K562 (cell line): ENCODE measurements around the gene LTA. TPM values are rescaled to one million over a fixed set of nuclear protein-coding genes. Genes with fewer than 3 reads are reported as not detected.

Experiments used
- CBFA2T2 ChIP-seq: fragments of 450-650 bp; conservative IDR thresholded peaks from 2 replicates; pipeline ENCODE4 v1.6.1; 2017; ENCODE audit warnings: mild to moderate bottlenecking
- COPS2 ChIP-seq: fragments of 450-650 bp; conservative IDR thresholded peaks from 2 replicates; pipeline ENCODE4 v1.6.1; 2016; ENCODE audit warnings: mild to moderate bottlenecking, moderate library complexity
- CTBP1 ChIP-seq: fragments of 450-650 bp; IDR thresholded peaks from 2 replicates; pipeline ENCODE4 v1.6.1; 2016; ENCODE audit warnings: borderline replicate concordance
- HDGF ChIP-seq: fragments of 450-650 bp; IDR thresholded peaks from 2 replicates; pipeline ENCODE4 v1.6.1; 2016
- KDM1A ChIP-seq, 2 experiments: fragments of 450-650 bp; IDR thresholded peaks; 2 replicates each; pipeline ENCODE4 v1.6.1; 2016; ENCODE audit warnings: mild to moderate bottlenecking in 2 of 2
- KDM2B ChIP-seq: fragments of 250-450 bp; sonication (Bioruptor Pico); IDR thresholded peaks from 2 replicates; pipeline ENCODE4 v1.8.0; 2021; ENCODE audit warnings: mild to moderate bottlenecking, moderate library complexity
- LEF1 ChIP-seq: fragments of 450-650 bp; IDR thresholded peaks from 2 replicates; pipeline ENCODE4 v1.6.1; 2016; ENCODE audit warnings: mild to moderate bottlenecking
- POLR2H ChIP-seq: IDR thresholded peaks from 2 replicates; pipeline ENCODE4 v1.6.1; 2016; ENCODE audit warnings: missing genetic modification characterization, low read depth, mild to moderate bottlenecking, control low read depth, missing compliant biosample characterization, moderate library complexity
- RBM25 ChIP-seq: fragments of 200-400 bp; formaldehyde crosslinking; IDR thresholded peaks from 2 replicates; pipeline ENCODE4 v1.6.1; 2018; ENCODE audit warnings: low read length, low read depth, moderate library complexity; ENCODE audit not compliant: severe bottlenecking
- SLC30A9 ChIP-seq: fragments of 250-450 bp; sonication (Bioruptor Pico); IDR thresholded peaks from 2 replicates; pipeline ENCODE4 v1.8.0; 2022; ENCODE audit warnings: mild to moderate bottlenecking, moderate library complexity
- STAT5B ChIP-seq: fragments of 250-450 bp; sonication (Bioruptor Pico); IDR thresholded peaks from 2 replicates; pipeline ENCODE4 v1.8.0; 2021; ENCODE audit warnings: mild to moderate bottlenecking, inconsistent platforms
- TRIM24 ChIP-seq, 2 experiments: fragments of 450-650 bp; IDR thresholded peaks; 2 replicates each; pipeline ENCODE4 v1.6.1; 2016
- ZBTB11 ChIP-seq, 3 experiments: fragments of 200-800 bp in 1 of 3; fragments of 250-450 bp in 1 of 3; fragments of 450-650 bp in 1 of 3; sonication (Bioruptor Pico) in 1 of 3; sonication (Bioruptor generic) in 1 of 3; formaldehyde crosslinking in 1 of 3; IDR thresholded peaks; 2 replicates each; pipeline versions ENCODE4 v1.6.1 to v1.8.0; 2016 to 2022; ENCODE audit warnings: mild to moderate bottlenecking in 2 of 3, missing genetic modification characterization in 2 of 3, missing compliant biosample characterization in 1 of 3, moderate library complexity in 1 of 3
- ZHX1 ChIP-seq: fragments of 150-350 bp; conservative IDR thresholded peaks from 2 replicates; pipeline ENCODE4 v1.6.1; 2014; ENCODE audit warnings: low read length
- ZNF699 ChIP-seq: fragments of 250-450 bp; sonication (Bioruptor Pico); IDR thresholded peaks from 2 replicates; pipeline ENCODE4 v1.8.0; 2021; ENCODE audit warnings: mild to moderate bottlenecking, moderate library complexity; ENCODE audit not compliant: insufficient replicate concordance
- ZNF79 ChIP-seq: fragments of 250-450 bp; sonication (Bioruptor Pico); IDR thresholded peaks from 2 replicates; pipeline ENCODE4 v1.4.0; 2020; ENCODE audit warnings: low read depth, mild to moderate bottlenecking, moderate library complexity
- polyA plus RNA-seq, 8 experiments: library from polyadenylated mRNA; depleted of rRNA in 4 of 8; stranded (reverse) in 5 of 8; unstranded in 3 of 8; fragments of >200 nt; fragmentation: Nextera tagmentation in 2 of 8; fragmentation: Illumina TruSeq in 1 of 8; extraction: Ambion mirVana in 2 of 8; extraction: Trizol in 1 of 8; gene quantifications; 2 replicates each; pipeline versions ENCODE4 v1.2.1 to v1.2.3, GENCODE V29; 2011 to 2014; ENCODE audit warnings: inconsistent platforms in 1 of 8, missing spikeins in 1 of 8
- total RNA-seq, 7 experiments: library from RNA; depleted of rRNA in 6 of 7; stranded (reverse); fragments of >200 nt in 6 of 7; fragmentation: Illumina TruSeq in 2 of 7; extraction: Trizol in 2 of 7; gene quantifications; 2 replicates each; pipeline versions ENCODE4 v1.2.1 to v1.2.3, GENCODE V29; 2011 to 2021; ENCODE audit warnings: low replicate concordance in 1 of 7
- TF ChIP-seq, protein P1 (sequence below), 2 experiments: fragments of 450-650 bp in 1 of 2; sonication (generic) in 1 of 2; formaldehyde crosslinking in 1 of 2; IDR thresholded peaks in 1 of 2; conservative IDR thresholded peaks in 1 of 2; 2 replicates each; pipeline versions ENCODE4 v1.6.1 to v1.8.1; 2016 to 2023; ENCODE audit warnings: mild to moderate bottlenecking in 2 of 2, moderate library complexity in 2 of 2, inconsistent platforms in 1 of 2, missing genetic modification reagents in 1 of 2
- TF ChIP-seq, protein P2 (sequence below): fragments of 250-450 bp; sonication (Bioruptor Pico); IDR thresholded peaks from 2 replicates; pipeline ENCODE4 v1.9.0; 2021; ENCODE audit warnings: mild to moderate bottlenecking
- TF ChIP-seq, protein P3 (sequence below): fragments of 250-450 bp; sonication (Bioruptor Pico); IDR thresholded peaks from 2 replicates; pipeline ENCODE4 v1.8.0; 2021; ENCODE audit warnings: mild to moderate bottlenecking, moderate library complexity

Gene LTA
- total and polyA plus RNA-seq, 9 of the 15 experiments (the other 6 are each of a cell fraction or from before 2014, with no cell fraction given) = 0.80 TPM; not detected in 8

GRCh38 chr6:31559958-31560696 lies 12.0 kb upstream of the LTA start (continued):
- no peak for TF ChIP-seq ZHX1
- TF ChIP-seq COPS2 = no peak
- peak; percentile 78 for TF ChIP-seq CBFA2T2
- TF ChIP-seq LEF1 = peak; percentile 71
- no peak for TF ChIP-seq RBM25
- no peak for TF ChIP-seq KDM2B
- TF ChIP-seq CTBP1 = no peak
- TF ChIP-seq, protein P1, sequence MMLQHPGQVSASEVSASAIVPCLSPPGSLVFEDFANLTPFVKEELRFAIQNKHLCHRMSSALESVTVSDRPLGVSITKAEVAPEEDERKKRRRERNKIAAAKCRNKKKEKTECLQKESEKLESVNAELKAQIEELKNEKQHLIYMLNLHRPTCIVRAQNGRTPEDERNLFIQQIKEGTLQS (IDR thresholded peaks at IDR 0.05) = peak; percentile 87
- TF ChIP-seq, protein P1 (CRISPR knock-in tag; conservative IDR thresholded peaks at IDR 0.05) = no peak
- TF ChIP-seq ZNF79 (CRISPR knock-in tag) = peak; percentile 10; the same call in 1 of the 2 replicates
- peak; percentile 80 to 82 for TF ChIP-seq KDM1A (IDR thresholded peaks at IDR 0.05)
- no peak for TF ChIP-seq HDGF
- no peak for TF ChIP-seq POLR2H
- TF ChIP-seq, protein P2, sequence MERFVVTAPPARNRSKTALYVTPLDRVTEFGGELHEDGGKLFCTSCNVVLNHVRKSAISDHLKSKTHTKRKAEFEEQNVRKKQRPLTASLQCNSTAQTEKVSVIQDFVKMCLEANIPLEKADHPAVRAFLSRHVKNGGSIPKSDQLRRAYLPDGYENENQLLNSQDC = no peak
- no peak for TF ChIP-seq ZNF699 (CRISPR knock-in tag)
- TF ChIP-seq SLC30A9 (CRISPR knock-in tag) = no peak
- TF ChIP-seq ZBTB11 (CRISPR knock-in tag; IDR thresholded peaks at IDR 0.05) = no peak
- TF ChIP-seq STAT5B = no peak
- 0 out of 4 replicates have a peak, but pooled peaks have one; percentile 21 to 42 for TF ChIP-seq TRIM24 (IDR thresholded peaks at IDR 0.05)
- TF ChIP-seq, protein P3, sequence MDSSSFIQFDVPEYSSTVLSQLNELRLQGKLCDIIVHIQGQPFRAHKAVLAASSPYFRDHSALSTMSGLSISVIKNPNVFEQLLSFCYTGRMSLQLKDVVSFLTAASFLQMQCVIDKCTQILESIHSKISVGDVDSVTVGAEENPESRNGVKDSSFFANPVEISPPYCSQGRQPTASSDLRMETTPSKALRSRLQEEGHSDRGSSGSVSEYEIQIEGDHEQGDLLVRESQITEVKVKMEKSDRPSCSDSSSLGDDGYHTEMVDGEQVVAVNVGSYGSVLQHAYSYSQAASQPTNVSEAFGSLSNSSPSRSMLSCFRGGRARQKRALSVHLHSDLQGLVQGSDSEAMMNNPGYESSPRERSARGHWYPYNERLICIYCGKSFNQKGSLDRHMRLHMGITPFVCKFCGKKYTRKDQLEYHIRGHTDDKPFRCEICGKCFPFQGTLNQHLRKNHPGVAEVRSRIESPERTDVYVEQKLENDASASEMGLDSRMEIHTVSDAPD (CRISPR knock-in tag) = no peak
